ENCODE measurements around the gene MARVELD2. TPM values are rescaled to one million over a fixed set of nuclear protein-coding genes. Genes with fewer than 3 reads are reported as not detected.
A peak's percentile ranks its signal among the peaks of the same experiment; 100 is the strongest.

MARVELD2 gene
- total RNA-seq, 1 experiment from 2014 or later = 21.6 TPM

DNA sequence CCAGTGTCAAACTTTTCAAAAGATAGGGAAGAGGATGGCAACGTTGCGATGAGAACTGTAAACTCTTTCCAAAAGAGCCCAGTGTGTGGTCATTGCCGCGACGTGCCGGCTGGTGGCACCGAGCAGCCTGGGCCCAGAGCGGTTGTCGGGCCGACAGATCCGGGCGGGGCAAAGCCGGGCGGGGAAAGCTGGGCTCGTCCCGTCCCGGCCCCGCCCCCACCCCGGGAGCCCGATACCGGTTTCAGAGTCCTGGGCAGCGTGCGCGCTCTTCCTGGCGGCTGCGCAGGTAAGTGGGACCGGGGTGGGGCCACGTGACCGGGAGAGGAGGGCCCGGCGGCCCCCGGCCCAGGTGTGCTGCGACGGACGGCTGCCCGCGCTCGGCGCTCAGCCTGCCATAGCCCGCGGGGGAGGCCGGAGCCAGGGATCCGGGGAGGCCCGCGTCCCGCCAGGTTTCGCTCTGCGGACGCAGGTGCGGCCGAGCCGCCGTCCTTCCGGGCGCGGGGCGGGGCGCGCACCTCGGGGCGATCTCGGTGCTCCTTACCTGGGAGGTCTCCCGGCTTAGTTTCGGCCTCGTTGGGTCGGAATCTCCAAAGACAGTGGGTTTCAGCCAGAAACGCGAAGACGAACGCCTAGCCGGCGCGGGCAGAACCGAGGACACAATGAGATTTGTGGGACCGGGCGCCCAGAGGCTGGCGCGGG lies at the start of gene MARVELD2 (continued):
- no peak for TF ChIP-seq REST (IDR thresholded peaks at IDR 0.05; ENCODE audit: low read depth)
- peak; percentile 91 for TF ChIP-seq POLR2AphosphoS5 (IDR thresholded peaks at IDR 0.05; ENCODE audit: low read depth, low read length)
- no peak for TF ChIP-seq ZNF274 (IDR thresholded peaks at IDR 0.05; ENCODE audit: low read depth, low read length)
- TF ChIP-seq POLR2A (IDR thresholded peaks at IDR 0.05; ENCODE audit: borderline replicate concordance, extremely low read depth, insufficient read depth, insufficient read length) = peak; percentile 60

GRCh38 chr5:69367697-69368279 lies 47.1 kb upstream of the MARVELD2 start:
- no peaks in the 10 kb centered on the region for H3K9me3 ChIP-seq (ENCODE audit: control insufficient read depth in 1 of 2, insufficient read depth in 1 of 2, low read depth in 1 of 2, low read length in 2 of 2)
- H3K9ac ChIP-seq (ENCODE audit: low read length) = peak overlapping the region; percentile 80
- ChIA-PET POLR2A (no interaction called here), CTCF (no interaction called here), RAD21 (ENCODE audit: low non-redundant PET in 1 of 2, low total read pairs in 2 of 2, uncharacterized antibody in 2 of 2, unreplicated experiment in 2 of 2) (no interaction called here)
- peaks cover 8 to 18% of the 10 kb centered on the region in 2 experiments; a peak in 3 of 4 replicates for H3K4me1 ChIP-seq (ENCODE audit: control insufficient read depth in 1 of 2, insufficient read depth in 2 of 2, low read length in 2 of 2)
- H4K20me1 ChIP-seq (ENCODE audit: insufficient read depth) = peaks cover 14% of the 10 kb centered on the region; the same call in 1 of the 2 replicates
- ATAC-seq = no peak
- peak overlapping the region; percentile 78 for H3K4me2 ChIP-seq (ENCODE audit: low read length)
- H3K36me3 ChIP-seq (ENCODE audit: control insufficient read depth in 1 of 2, insufficient read depth in 2 of 2, low read length in 2 of 2) = peaks cover 9 to 28% of the 10 kb centered on the region in 2 experiments; a peak in 2 of 4 replicates
- H3K27ac ChIP-seq (ENCODE audit: low read depth, low read length) = no peak overlapping the region; the same call in 1 of the 2 replicates
- no peaks in the 10 kb centered on the region for H3K27me3 ChIP-seq (ENCODE audit: insufficient read depth, low read length)
- H2AFZ ChIP-seq (ENCODE audit: low read depth, low read length, poor library complexity, severe bottlenecking) = no peak overlapping the region
- BruUV-seq (replicated peaks) = no TSS peak
- H3K4me3 ChIP-seq (replicated peaks in 1 of 2; ENCODE audit: low read depth in 1 of 2, low read length in 2 of 2) = peak overlapping the region; percentile 79 to 90
- H3K79me2 ChIP-seq (ENCODE audit: insufficient read depth, low read length) = peaks cover 88% of the 10 kb centered on the region
- DNase-seq (ENCODE audit: low read depth, low spot score) = no peak
- TF ChIP-seq CBX3 (IDR thresholded peaks at IDR 0.05; ENCODE audit: low read depth) = no peak
- TF ChIP-seq RAD21 (IDR thresholded peaks at IDR 0.05; ENCODE audit: low read depth) = no peak
- no peak for TF ChIP-seq REST (IDR thresholded peaks at IDR 0.05; ENCODE audit: low read depth)
- TF ChIP-seq TCF7L2 (IDR thresholded peaks at IDR 0.05; ENCODE audit: borderline replicate concordance, extremely low read depth, insufficient read depth, insufficient read length) = no peak
- no peak for TF ChIP-seq JUND (IDR thresholded peaks at IDR 0.05)
- no peak for TF ChIP-seq FOSL1 (IDR thresholded peaks at IDR 0.05; ENCODE audit: low read depth)
- no peak for TF ChIP-seq ZNF274 (IDR thresholded peaks at IDR 0.05; ENCODE audit: low read depth, low read length)
- intact Hi-C loops (cut with micrococcal nuclease) = no loop called here
- no peaks in the 10 kb centered on the region for H3K9me2 ChIP-seq (ENCODE audit: insufficient read depth)
